Vagina (tissue), 2 donors: ENCODE data around the gene AMIGO1.

Source experiments
- CTCF ChIP-seq, 3 experiments: fragments of 450-650 bp in 2 of 3; fragments of 200-600 bp in 1 of 3; sonication (generic) in 1 of 3; IDR thresholded peaks; one replicate each; pipeline ENCODE4 v1.5.1; 2017 to 2019; ENCODE audit warnings: antibody characterized with exemption in 3 of 3, mild to moderate bottlenecking in 2 of 3, moderate library complexity in 2 of 3
- POLR2A ChIP-seq, 2 donors: fragments of 450-650 bp; IDR thresholded peaks; one replicate each; pipeline ENCODE4 v1.6.1; 2017; ENCODE audit warnings: antibody characterized with exemption in 2 of 2, mild to moderate bottlenecking in 2 of 2, moderate library complexity in 2 of 2

DNA sequence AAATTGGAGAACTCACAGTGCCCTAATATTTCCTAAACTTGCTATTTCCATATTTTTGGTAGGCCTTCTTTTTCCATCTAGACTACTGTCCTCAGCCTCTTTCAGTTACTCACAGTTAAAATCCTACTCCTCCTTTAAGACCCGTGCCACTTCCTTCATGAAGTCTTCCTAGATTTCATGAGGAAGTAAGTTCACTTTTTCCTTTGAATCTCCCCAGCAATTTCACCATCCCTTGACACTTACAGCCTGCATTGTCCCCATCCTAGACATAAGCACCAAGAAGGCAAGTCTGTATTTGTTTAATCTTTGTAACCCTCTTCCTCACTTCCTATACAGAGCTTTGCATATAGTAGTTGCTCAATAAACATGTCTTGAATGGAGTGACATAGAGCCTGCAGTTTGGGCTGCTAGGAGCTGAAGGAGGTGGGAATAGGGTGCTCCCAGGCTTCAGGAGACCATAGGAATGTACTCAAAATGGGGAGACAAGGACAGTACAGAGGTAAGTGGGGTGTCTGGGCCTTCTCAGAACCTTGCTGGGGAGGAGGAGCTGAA is 24.9 kb upstream of the AMIGO1 start:
- TF ChIP-seq CTCF (IDR thresholded peaks at IDR 0.05), result no peak
- no peak for TF ChIP-seq POLR2A (IDR thresholded peaks at IDR 0.05)
